GM12878 (cell line): ENCODE measurements around the gene SLC29A2.

ENCODE experiments used
- BRCA1 ChIP-seq: IDR thresholded peaks from 2 replicates; pipeline ENCODE4 v1.6.1; 2011; ENCODE audit warnings: low read depth, low read length, improper control_type of control experiment
- CEBPB ChIP-seq, 2 experiments: fragments of 150-350 bp in 1 of 2; IDR thresholded peaks; 2 replicates each; pipeline ENCODE4 v1.6.1; 2012 to 2014; ENCODE audit warnings: low read depth in 2 of 2, low read length in 2 of 2, borderline replicate concordance in 1 of 2, inconsistent platforms in 1 of 2
- CTCF ChIP-seq, 3 experiments: IDR thresholded peaks in 2 of 3; conservative IDR thresholded peaks in 1 of 3; 2 replicates each; pipeline ENCODE4 v1.5.1; 2011; ENCODE audit warnings: low read depth in 3 of 3, low read length in 3 of 3, mild to moderate bottlenecking in 3 of 3, control low read depth in 2 of 3, moderate library complexity in 2 of 3, inconsistent platforms in 1 of 3, mixed read lengths in 1 of 3; ENCODE audit not compliant: control insufficient read depth in 2 of 3, insufficient read depth in 1 of 3; ENCODE audit errors: extremely low read depth in 1 of 3
- GATAD2B ChIP-seq: fragments of 450-650 bp; conservative IDR thresholded peaks from 2 replicates; pipeline ENCODE4 v1.6.1; 2017; ENCODE audit warnings: low read depth, mild to moderate bottlenecking, moderate library complexity
- MYC ChIP-seq: IDR thresholded peaks from 2 replicates; pipeline ENCODE4 v1.6.1; 2011; ENCODE audit warnings: mild to moderate bottlenecking, low read length, moderate library complexity, inconsistent platforms; ENCODE audit not compliant: insufficient read depth, insufficient replicate concordance, insufficient read length, severe bottlenecking
- POLR2A ChIP-seq: IDR thresholded peaks from 2 replicates; pipeline ENCODE4 v1.6.1; 2011; ENCODE audit warnings: low read depth, mild to moderate bottlenecking, low read length
- RAD21 ChIP-seq: IDR thresholded peaks from 2 replicates; pipeline ENCODE4 v1.6.1; 2011; ENCODE audit warnings: mild to moderate bottlenecking, low read depth, low read length, moderate library complexity; ENCODE audit not compliant: insufficient read depth
- TAF1 ChIP-seq: IDR thresholded peaks from 2 replicates; pipeline ENCODE4 v1.6.1; 2011; ENCODE audit warnings: mild to moderate bottlenecking, low read depth, low read length, borderline replicate concordance
- TF ChIP-seq, protein P1 (sequence below): fragments of 450-650 bp; IDR thresholded peaks from 2 replicates; pipeline ENCODE4 v1.6.1; 2017; ENCODE audit warnings: mild to moderate bottlenecking, moderate library complexity

DNA sequence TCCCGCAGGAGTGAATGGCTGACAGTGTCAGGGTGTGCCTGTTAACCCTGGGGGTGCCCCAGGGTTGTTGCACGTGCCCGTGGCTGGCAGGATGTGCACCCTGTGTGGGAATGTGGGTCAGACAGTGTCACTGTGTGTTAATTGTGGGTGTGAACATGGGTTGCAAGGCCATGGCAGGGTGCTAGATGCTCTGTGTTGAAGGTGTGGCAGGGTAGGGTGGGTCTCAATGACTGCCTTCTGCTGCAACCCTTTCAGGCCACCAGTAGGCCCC is 43.6 kb downstream of the SLC29A2 start:
- TF ChIP-seq, protein P1, sequence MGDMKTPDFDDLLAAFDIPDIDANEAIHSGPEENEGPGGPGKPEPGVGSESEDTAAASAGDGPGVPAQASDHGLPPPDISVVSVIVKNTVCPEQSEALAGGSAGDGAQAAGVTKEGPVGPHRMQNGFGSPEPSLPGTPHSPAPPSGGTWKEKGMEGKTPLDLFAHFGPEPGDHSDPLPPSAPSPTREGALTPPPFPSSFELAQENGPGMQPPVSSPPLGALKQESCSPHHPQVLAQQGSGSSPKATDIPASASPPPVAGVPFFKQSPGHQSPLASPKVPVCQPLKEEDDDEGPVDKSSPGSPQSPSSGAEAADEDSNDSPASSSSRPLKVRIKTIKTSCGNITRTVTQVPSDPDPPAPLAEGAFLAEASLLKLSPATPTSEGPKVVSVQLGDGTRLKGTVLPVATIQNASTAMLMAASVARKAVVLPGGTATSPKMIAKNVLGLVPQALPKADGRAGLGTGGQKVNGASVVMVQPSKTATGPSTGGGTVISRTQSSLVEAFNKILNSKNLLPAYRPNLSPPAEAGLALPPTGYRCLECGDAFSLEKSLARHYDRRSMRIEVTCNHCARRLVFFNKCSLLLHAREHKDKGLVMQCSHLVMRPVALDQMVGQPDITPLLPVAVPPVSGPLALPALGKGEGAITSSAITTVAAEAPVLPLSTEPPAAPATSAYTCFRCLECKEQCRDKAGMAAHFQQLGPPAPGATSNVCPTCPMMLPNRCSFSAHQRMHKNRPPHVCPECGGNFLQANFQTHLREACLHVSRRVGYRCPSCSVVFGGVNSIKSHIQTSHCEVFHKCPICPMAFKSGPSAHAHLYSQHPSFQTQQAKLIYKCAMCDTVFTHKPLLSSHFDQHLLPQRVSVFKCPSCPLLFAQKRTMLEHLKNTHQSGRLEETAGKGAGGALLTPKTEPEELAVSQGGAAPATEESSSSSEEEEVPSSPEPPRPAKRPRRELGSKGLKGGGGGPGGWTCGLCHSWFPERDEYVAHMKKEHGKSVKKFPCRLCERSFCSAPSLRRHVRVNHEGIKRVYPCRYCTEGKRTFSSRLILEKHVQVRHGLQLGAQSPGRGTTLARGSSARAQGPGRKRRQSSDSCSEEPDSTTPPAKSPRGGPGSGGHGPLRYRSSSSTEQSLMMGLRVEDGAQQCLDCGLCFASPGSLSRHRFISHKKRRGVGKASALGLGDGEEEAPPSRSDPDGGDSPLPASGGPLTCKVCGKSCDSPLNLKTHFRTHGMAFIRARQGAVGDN, result no peak
- TF ChIP-seq RAD21, result no peak
- no peak for TF ChIP-seq CTCF (IDR thresholded peaks at IDR 0.05 in 2 of 3, conservative IDR thresholded peaks at IDR 0.05 in 1 of 3; ENCODE audit: control insufficient read depth in 2 of 3, extremely low read depth in 1 of 3, insufficient read depth in 1 of 3, low read depth in 3 of 3, low read length in 3 of 3)
- no peak for TF ChIP-seq BRCA1
- no peak for TF ChIP-seq CEBPB (IDR thresholded peaks at IDR 0.05; ENCODE audit: borderline replicate concordance in 1 of 2, low read depth in 2 of 2, low read length in 2 of 2)
- TF ChIP-seq GATAD2B, result no peak
- no peak for TF ChIP-seq MYC
- no peak for TF ChIP-seq POLR2A
- no peak for TF ChIP-seq TAF1
